H9 (cell line): Measurements from ENCODE around the gene PIANP. TPM values are rescaled to one million over a fixed set of nuclear protein-coding genes. Genes with fewer than 3 reads are reported as not detected.
A peak's percentile ranks its signal among the peaks of the same experiment; 100 is the strongest.

Experiments
- DNase-seq: peaks from one replicate; pipeline ENCODE4 v3.0.0-alpha.2; 2017
- H2AFZ ChIP-seq: one replicate; pipeline ENCODE4 v1.6.1; 2013; ENCODE audit warnings: mild to moderate bottlenecking, low read length, control low read depth, moderate library complexity
- H2AK5ac ChIP-seq: 2 replicates; pipeline ENCODE4 v1.6.1; 2013; ENCODE audit warnings: low read length, control low read depth, mixed read lengths; ENCODE audit not compliant: insufficient read length
- H2BK120ac ChIP-seq: one replicate; pipeline ENCODE4 v1.6.1; 2013; ENCODE audit warnings: low read depth, mild to moderate bottlenecking, low read length, control low read depth, inconsistent platforms; ENCODE audit not compliant: poor library complexity, severe bottlenecking
- H2BK12ac ChIP-seq: 2 replicates; pipeline ENCODE4 v1.6.1; 2013; ENCODE audit warnings: low read length, control low read depth, mixed read lengths, low read depth; ENCODE audit not compliant: insufficient read length
- H2BK15ac ChIP-seq: 2 replicates; pipeline ENCODE4 v1.6.1; 2013; ENCODE audit warnings: low read depth, low read length, control low read depth
- H2BK20ac ChIP-seq: one replicate; pipeline ENCODE4 v1.6.1; 2013; ENCODE audit warnings: low read depth, mild to moderate bottlenecking, low read length, control low read depth, inconsistent platforms; ENCODE audit not compliant: poor library complexity, severe bottlenecking
- H2BK5ac ChIP-seq: 2 replicates; pipeline ENCODE4 v1.6.1; 2013; ENCODE audit warnings: low read length, control low read depth, mixed read lengths; ENCODE audit not compliant: insufficient read length
- H3K14ac ChIP-seq: 2 replicates; pipeline ENCODE4 v1.6.1; 2013; ENCODE audit warnings: low read length, control low read depth; ENCODE audit not compliant: insufficient read depth
- H3K18ac ChIP-seq: 2 replicates; pipeline ENCODE4 v1.6.1; 2013; ENCODE audit warnings: low read depth, mild to moderate bottlenecking, mixed read lengths, low read length, control low read depth; ENCODE audit not compliant: insufficient read length
- H3K23ac ChIP-seq: 2 replicates; pipeline ENCODE4 v1.6.1; 2013; ENCODE audit warnings: low read length, control low read depth, mixed read lengths, low read depth; ENCODE audit not compliant: insufficient read length
- H3K23me2 ChIP-seq: 2 replicates; pipeline ENCODE4 v1.6.1; 2013; ENCODE audit warnings: low read depth, mild to moderate bottlenecking, mixed read lengths, low read length, control low read depth; ENCODE audit not compliant: insufficient read length, poor library complexity, severe bottlenecking
- H3K27ac ChIP-seq: 2 replicates; pipeline ENCODE4 v1.5.1; 2013; ENCODE audit warnings: low read length, control low read depth, mixed read lengths, low read depth; ENCODE audit not compliant: insufficient read length
- H3K27me3 ChIP-seq: 2 replicates; pipeline ENCODE4 v1.6.1; 2013; ENCODE audit warnings: low read length, control low read depth, inconsistent platforms; ENCODE audit not compliant: insufficient read depth
- H3K4ac ChIP-seq: 2 replicates; pipeline ENCODE4 v1.6.1; 2013; ENCODE audit warnings: low read depth, mild to moderate bottlenecking, control low read depth, inconsistent platforms, low read length, moderate library complexity
- H3K4me1 ChIP-seq: 2 replicates; pipeline ENCODE4 v1.6.1; 2013; ENCODE audit warnings: low read length, control low read depth, inconsistent platforms; ENCODE audit not compliant: insufficient read depth
- H3K4me2 ChIP-seq: 2 replicates; pipeline ENCODE4 v1.6.1; 2013; ENCODE audit warnings: low read length, control low read depth, mixed read lengths; ENCODE audit not compliant: insufficient read length, insufficient read depth
- H3K56ac ChIP-seq: 2 replicates; pipeline ENCODE4 v1.6.1; 2013; ENCODE audit warnings: low read depth, mild to moderate bottlenecking, mixed read lengths, low read length, control low read depth; ENCODE audit not compliant: insufficient read length
- H3K79me1 ChIP-seq: 2 replicates; pipeline ENCODE4 v1.6.1; 2013; ENCODE audit warnings: low read depth, mild to moderate bottlenecking, moderate library complexity, low read length, control low read depth, inconsistent platforms; ENCODE audit not compliant: insufficient read depth, poor library complexity, severe bottlenecking
- H3K79me2 ChIP-seq: 2 replicates; pipeline ENCODE4 v1.6.1; 2013; ENCODE audit warnings: low read length, control low read depth, inconsistent platforms; ENCODE audit not compliant: insufficient read depth
- H3K9ac ChIP-seq: 2 replicates; pipeline ENCODE4 v1.6.1; 2013; ENCODE audit warnings: low read length, control low read depth, mixed read lengths; ENCODE audit not compliant: insufficient read length; ENCODE audit errors: extremely low read depth
- H3K9me3 ChIP-seq: one replicate; pipeline ENCODE4 v1.6.1; 2013; ENCODE audit warnings: low read depth, low read length, inconsistent platforms; ENCODE audit not compliant: control insufficient read depth
- H3T11ph ChIP-seq: one replicate; pipeline ENCODE4 v1.6.1; 2013; ENCODE audit warnings: mild to moderate bottlenecking, low read length, control low read depth, inconsistent platforms
- H4K20me1 ChIP-seq: one replicate; pipeline ENCODE4 v1.6.1; 2013; ENCODE audit not compliant: control insufficient read depth, insufficient read length, insufficient read depth
- H4K5ac ChIP-seq: 2 replicates; pipeline ENCODE4 v1.6.1; 2013; ENCODE audit warnings: low read depth, mild to moderate bottlenecking, mixed read lengths, low read length, control low read depth; ENCODE audit not compliant: insufficient read length
- H4K8ac ChIP-seq: replicated peaks from 2 replicates; pipeline ENCODE4 v1.6.1; 2013; ENCODE audit warnings: low read length, control low read depth, mixed read lengths, low read depth; ENCODE audit not compliant: insufficient read length
- H4K91ac ChIP-seq: 2 replicates; pipeline ENCODE4 v1.6.1; 2013; ENCODE audit warnings: low read depth, mild to moderate bottlenecking, moderate library complexity, mixed read lengths, low read length, control low read depth; ENCODE audit not compliant: insufficient read length
- H3K27ac Mint-ChIP-seq, 3 experiments: 2 replicates in 2 of 3; 3 replicates in 1 of 3; pipeline ENCODE4 v1.8.0; 2020 to 2021; ENCODE audit warnings: mixed read lengths in 3 of 3, mild to moderate bottlenecking in 1 of 3, moderate library complexity in 1 of 3
- H3K27me3 Mint-ChIP-seq: 2 replicates; pipeline ENCODE4 v1.8.0; 2021; ENCODE audit warnings: low read depth, mild to moderate bottlenecking, moderate library complexity, mixed read lengths
- H3K36me3 Mint-ChIP-seq, 3 experiments: 2 replicates in 2 of 3; 3 replicates in 1 of 3; pipeline ENCODE4 v1.8.0; 2020 to 2021; ENCODE audit warnings: low read depth in 3 of 3, mixed read lengths in 3 of 3; ENCODE audit not compliant: insufficient read depth in 1 of 3
- H3K4me1 Mint-ChIP-seq, 2 experiments: 2 replicates each; pipeline ENCODE4 v1.8.0; 2020; ENCODE audit warnings: mixed read lengths in 2 of 2
- H3K4me3 Mint-ChIP-seq, 2 experiments: 2 replicates in 1 of 2; 3 replicates in 1 of 2; pipeline ENCODE4 v1.8.0; 2020 to 2021; ENCODE audit warnings: mild to moderate bottlenecking in 2 of 2, mixed read lengths in 2 of 2, moderate library complexity in 1 of 2
- H3K9me3 Mint-ChIP-seq, 2 experiments: 2 replicates in 1 of 2; 3 replicates in 1 of 2; pipeline ENCODE4 v1.8.0; 2020; ENCODE audit warnings: mild to moderate bottlenecking in 2 of 2, mixed read lengths in 2 of 2, moderate library complexity in 1 of 2
- WGBS: extraction: QIAGEN DNeasy Blood & Tissue Kit; methylation state at CpG from one replicate; pipeline ENCODE4 v1.1.7; 2013; ENCODE audit warnings: missing lambda C conversion rate, low lambda C conversion rate, mixed read lengths; ENCODE audit not compliant: insufficient read length; ENCODE audit errors: extremely low coverage; 5-methylcytosine and 5-hydroxymethylcytosine counted together
- total RNA-seq: library from RNA; stranded (reverse); gene quantifications from 2 replicates; pipeline ENCODE4 v1.2.1, GENCODE V29; 2021
- TF ChIP-seq, protein P1 (sequence below): fragments of 200-600 bp; sonication (generic); conservative IDR thresholded peaks from 3 replicates; pipeline ENCODE4 v1.8.0; 2021; ENCODE audit warnings: antibody characterized with exemption, mild to moderate bottlenecking

PIANP gene
- total RNA-seq, 1 experiment from 2014 or later: 6.6 TPM

DNA sequence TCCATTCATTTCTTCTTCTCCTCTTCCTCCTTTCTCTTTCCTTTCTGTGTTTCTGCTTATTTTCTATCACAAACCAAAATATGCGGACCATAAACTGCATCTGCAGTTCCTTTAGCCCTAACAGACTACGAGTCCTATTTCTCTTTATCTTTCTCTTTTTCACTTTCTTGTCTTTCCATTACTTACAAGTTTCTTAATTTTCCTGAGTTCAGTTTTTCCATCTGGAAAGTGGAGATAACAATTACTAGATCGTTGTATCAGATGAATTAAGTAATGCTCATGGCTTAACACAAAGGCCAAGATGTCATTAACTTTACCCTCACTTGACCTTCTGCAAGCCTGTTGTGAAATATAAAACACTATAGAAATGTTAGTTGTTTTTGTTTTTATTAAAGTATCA is 22.2 kb upstream of the PIANP start:
- no peaks in the 10 kb centered on the region for H3K27me3 ChIP-seq
- no peak overlapping the region for H3K23ac ChIP-seq
- no peak overlapping the region for H3K14ac ChIP-seq
- TF ChIP-seq, protein P1, sequence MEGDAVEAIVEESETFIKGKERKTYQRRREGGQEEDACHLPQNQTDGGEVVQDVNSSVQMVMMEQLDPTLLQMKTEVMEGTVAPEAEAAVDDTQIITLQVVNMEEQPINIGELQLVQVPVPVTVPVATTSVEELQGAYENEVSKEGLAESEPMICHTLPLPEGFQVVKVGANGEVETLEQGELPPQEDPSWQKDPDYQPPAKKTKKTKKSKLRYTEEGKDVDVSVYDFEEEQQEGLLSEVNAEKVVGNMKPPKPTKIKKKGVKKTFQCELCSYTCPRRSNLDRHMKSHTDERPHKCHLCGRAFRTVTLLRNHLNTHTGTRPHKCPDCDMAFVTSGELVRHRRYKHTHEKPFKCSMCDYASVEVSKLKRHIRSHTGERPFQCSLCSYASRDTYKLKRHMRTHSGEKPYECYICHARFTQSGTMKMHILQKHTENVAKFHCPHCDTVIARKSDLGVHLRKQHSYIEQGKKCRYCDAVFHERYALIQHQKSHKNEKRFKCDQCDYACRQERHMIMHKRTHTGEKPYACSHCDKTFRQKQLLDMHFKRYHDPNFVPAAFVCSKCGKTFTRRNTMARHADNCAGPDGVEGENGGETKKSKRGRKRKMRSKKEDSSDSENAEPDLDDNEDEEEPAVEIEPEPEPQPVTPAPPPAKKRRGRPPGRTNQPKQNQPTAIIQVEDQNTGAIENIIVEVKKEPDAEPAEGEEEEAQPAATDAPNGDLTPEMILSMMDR: no peak
- H3K4me1 ChIP-seq: no peaks in the 10 kb centered on the region; the same call in 1 of the 2 replicates
- peaks cover 2 to 15% (median 5%) of the 10 kb centered on the region in 3 experiments; a peak in 5 of 7 replicates for H3K36me3 Mint-ChIP-seq
- H3K23me2 ChIP-seq: peaks cover 9% of the 10 kb centered on the region
- no CpG with 5 or more reads among the region's 3 CpGs for WGBS
- H3T11ph ChIP-seq: no peak overlapping the region
- H3K27ac Mint-ChIP-seq: no peak overlapping the region
- no peaks in the 10 kb centered on the region for H3K9me3 ChIP-seq
- H3K79me2 ChIP-seq: no peaks in the 10 kb centered on the region
- no peak overlapping the region for H2BK15ac ChIP-seq
- no peaks in the 10 kb centered on the region for H4K20me1 ChIP-seq
- H3K27ac ChIP-seq: no peak overlapping the region
- no peak overlapping the region for H3K18ac ChIP-seq
- peaks cover 7% of the 10 kb centered on the region for H3K27me3 Mint-ChIP-seq
- DNase-seq: no peak
- H2BK20ac ChIP-seq: no peak overlapping the region
- H3K9me3 Mint-ChIP-seq: peaks cover 0 to 2% of the 10 kb centered on the region in 2 experiments; a peak in 1 of 5 replicates
- no peak overlapping the region for H2BK5ac ChIP-seq
- peaks cover 8 to 19% of the 10 kb centered on the region in 2 experiments for H3K4me1 Mint-ChIP-seq
- H3K4ac ChIP-seq: no peak overlapping the region
- no peak overlapping the region for H4K8ac ChIP-seq
- peak overlapping the region; percentile 97 for H3K4me2 ChIP-seq
- H2BK12ac ChIP-seq: no peak overlapping the region
- no peak overlapping the region for H3K9ac ChIP-seq
- H4K91ac ChIP-seq: no peak overlapping the region
- no peak overlapping the region for H2AFZ ChIP-seq
- no peak overlapping the region for H3K56ac ChIP-seq
- no peaks in the 10 kb centered on the region for H3K79me1 ChIP-seq
- no peak overlapping the region for H4K5ac ChIP-seq
- H3K4me3 Mint-ChIP-seq: peak overlapping the region; percentile 6 to 57; a peak in 3 of 5 replicates
- H2BK120ac ChIP-seq: no peak overlapping the region
- H2AK5ac ChIP-seq: no peak overlapping the region
